Right cardiac atrium (tissue), 5 donors: ENCODE data around the gene LRRC57. TPM values are rescaled to one million over a fixed set of nuclear protein-coding genes. Genes with fewer than 3 reads are reported as not detected.

Source experiments
- ATAC-seq, 2 donors: fragments of 200-7000 bp; cut with Tn5 transposase; one replicate each; pipeline versions ENCODE4 v1.8.0 to v1.9.1; 2020; ENCODE audit warnings: moderate library complexity in 2 of 2, mild to moderate bottlenecking in 1 of 2
- DNase-seq, 3 donors: peaks; one replicate each; pipeline ENCODE4 v3.0.0-alpha.2; 2020
- H3K27ac ChIP-seq: one replicate; pipeline ENCODE4 v1.5.1; 2013; ENCODE audit warnings: mild to moderate bottlenecking, low read length, control low read depth, moderate library complexity
- H3K27me3 ChIP-seq: one replicate; pipeline ENCODE4 v1.6.1; 2013; ENCODE audit not compliant: control insufficient read depth, insufficient read depth
- H3K4me1 ChIP-seq: one replicate; pipeline ENCODE4 v1.6.1; 2013; ENCODE audit warnings: low read length; ENCODE audit not compliant: control insufficient read depth, insufficient read depth
- H3K4me3 ChIP-seq: one replicate; pipeline ENCODE4 v1.5.1; 2013; ENCODE audit warnings: low read length, control low read depth
- H3K9me3 ChIP-seq: one replicate; pipeline ENCODE4 v1.6.1; 2013; ENCODE audit warnings: low read length; ENCODE audit not compliant: control insufficient read depth
- WGBS: extraction: QIAGEN DNeasy Blood & Tissue Kit; methylation state at CpG from one replicate; pipeline ENCODE4 v1.1.7; 2013; 5-methylcytosine and 5-hydroxymethylcytosine counted together
- intact Hi-C, 4 donors: fragments of 100-400 bp; cut with DNase I; formaldehyde crosslinking; loops; one replicate each; pipeline versions ENCODE4 v1.11.0 to v1.14.0; 2022 to 2023
- polyA plus RNA-seq: library from polyadenylated mRNA; stranded (reverse); fragments of 200-250 nt; gene quantifications from one replicate; pipeline ENCODE4 v1.2.3, GENCODE V29; 2013
- total RNA-seq, 4 donors: library from RNA; stranded (reverse); fragmentation: NEBNext Ultra II Directional; extraction: Animal tissue kit (Norgen Biotek cat#: 25700); gene quantifications; one replicate each; pipeline ENCODE4 v1.2.1, GENCODE V29; 2021
- donor health status: healthy with polysubstance abuse.
- donor health status: DM: no; HTN: yes; CAD: no.
- donor health status: DM: no; HTN: no; CAD: no.
- donor health status: DM: no; HTN: yes; CAD: no; lungs with severe emphysema.
- donor health status: DM: yes; HTN: yes; CAD: no.

Gene LRRC57
- total and polyA plus RNA-seq, 5 donors, result 7.3 to 17.2 (median 13.8) TPM

DNA sequence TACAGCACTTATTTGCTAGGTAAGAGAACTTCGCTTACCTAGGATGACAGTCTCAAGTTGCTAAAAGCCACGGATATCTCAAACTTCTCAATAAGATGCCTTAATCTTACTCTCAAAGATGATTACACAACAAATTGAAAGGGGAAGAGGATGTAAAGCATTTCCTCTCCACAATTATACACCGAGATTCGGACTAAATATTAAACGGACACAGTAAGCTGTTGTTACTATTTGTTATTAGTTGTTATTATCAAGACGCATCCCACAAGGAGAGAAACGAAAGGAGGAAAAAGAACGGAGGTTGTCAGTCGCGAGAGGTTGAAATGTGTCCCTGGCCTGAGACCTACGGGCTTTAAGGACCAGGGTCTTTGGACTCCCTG is 58.3 kb downstream of the LRRC57 start:
- no peak for ATAC-seq
- 4% methylated on average over 11 of the region's 11 CpGs for WGBS
- no peaks in the 10 kb centered on the region for H3K4me1 ChIP-seq
- H3K9me3 ChIP-seq, result no peaks in the 10 kb centered on the region
- intact Hi-C loops, result no loop called here
- H3K27ac ChIP-seq, result peak overlapping the region; percentile 96
- H3K4me3 ChIP-seq, result peak overlapping the region; percentile 63
- no peak for DNase-seq
- H3K27me3 ChIP-seq, result no peaks in the 10 kb centered on the region

Other genes with a start within 250 kb of the LRRC57 start
- gene CAPN3, start 189.3 kb downstream of the LRRC57 start, total RNA-seq, result 10 to 100 TPM in 1 of 4 donors, 1 to 10 TPM in 3; 6.8 to 11.3 (median 7.2) TPM
- gene CAPN3, start 189.3 kb downstream of the LRRC57 start, polyA plus RNA-seq, result 11.4 TPM
- gene ZNF106, start 57.7 kb downstream of the LRRC57 start, total RNA-seq, result 100 to 1,000 TPM; 408 to 507 (median 423) TPM
- gene ZNF106, start 57.7 kb downstream of the LRRC57 start, polyA plus RNA-seq, result 94.6 TPM
- 10 to 100 TPM; 33.7 to 42.7 (median 39.0) TPM for gene SNAP23, start 53.2 kb downstream of the LRRC57 start, total RNA-seq
- 28.4 TPM for gene SNAP23, start 53.2 kb downstream of the LRRC57 start, polyA plus RNA-seq
- 10 to 100 TPM; 10.0 to 15.2 (median 12.1) TPM for gene HAUS2, start within 50 bp of the LRRC57 start, total RNA-seq
- gene HAUS2, start within 50 bp of the LRRC57 start, polyA plus RNA-seq, result 12.4 TPM
- 10 to 100 TPM in 3 of 4 donors, 1 to 10 TPM in 1; 9.9 to 12.0 (median 11.5) TPM for gene STARD9, start 26.8 kb upstream of the LRRC57 start, total RNA-seq
- gene STARD9, start 26.8 kb upstream of the LRRC57 start, polyA plus RNA-seq, result 8.6 TPM
- gene CDAN1, start 188.3 kb upstream of the LRRC57 start, total RNA-seq, result 1 to 10 TPM; 6.9 to 8.0 (median 7.3) TPM
- gene CDAN1, start 188.3 kb upstream of the LRRC57 start, polyA plus RNA-seq, result 4.7 TPM